H9 (cell line): ENCODE measurements around the gene CPNE5. TPM values are rescaled to one million over a fixed set of nuclear protein-coding genes. Genes with fewer than 3 reads are reported as not detected.
A peak's percentile ranks its signal among the peaks of the same experiment; 100 is the strongest.

ENCODE experiments used
- DNase-seq: peaks from one replicate; pipeline ENCODE4 v3.0.0-alpha.2; 2017
- H2AFZ ChIP-seq: one replicate; pipeline ENCODE4 v1.6.1; 2013; ENCODE audit warnings: mild to moderate bottlenecking, low read length, control low read depth, moderate library complexity
- H2AK5ac ChIP-seq: 2 replicates; pipeline ENCODE4 v1.6.1; 2013; ENCODE audit warnings: low read length, control low read depth, mixed read lengths; ENCODE audit not compliant: insufficient read length
- H2BK120ac ChIP-seq: one replicate; pipeline ENCODE4 v1.6.1; 2013; ENCODE audit warnings: low read depth, mild to moderate bottlenecking, low read length, control low read depth, inconsistent platforms; ENCODE audit not compliant: poor library complexity, severe bottlenecking
- H2BK12ac ChIP-seq: 2 replicates; pipeline ENCODE4 v1.6.1; 2013; ENCODE audit warnings: low read length, control low read depth, mixed read lengths, low read depth; ENCODE audit not compliant: insufficient read length
- H2BK15ac ChIP-seq: 2 replicates; pipeline ENCODE4 v1.6.1; 2013; ENCODE audit warnings: low read depth, low read length, control low read depth
- H2BK20ac ChIP-seq: one replicate; pipeline ENCODE4 v1.6.1; 2013; ENCODE audit warnings: low read depth, mild to moderate bottlenecking, low read length, control low read depth, inconsistent platforms; ENCODE audit not compliant: poor library complexity, severe bottlenecking
- H2BK5ac ChIP-seq: 2 replicates; pipeline ENCODE4 v1.6.1; 2013; ENCODE audit warnings: low read length, control low read depth, mixed read lengths; ENCODE audit not compliant: insufficient read length
- H3K14ac ChIP-seq: 2 replicates; pipeline ENCODE4 v1.6.1; 2013; ENCODE audit warnings: low read length, control low read depth; ENCODE audit not compliant: insufficient read depth
- H3K18ac ChIP-seq: 2 replicates; pipeline ENCODE4 v1.6.1; 2013; ENCODE audit warnings: low read depth, mild to moderate bottlenecking, mixed read lengths, low read length, control low read depth; ENCODE audit not compliant: insufficient read length
- H3K23ac ChIP-seq: 2 replicates; pipeline ENCODE4 v1.6.1; 2013; ENCODE audit warnings: low read length, control low read depth, mixed read lengths, low read depth; ENCODE audit not compliant: insufficient read length
- H3K23me2 ChIP-seq: 2 replicates; pipeline ENCODE4 v1.6.1; 2013; ENCODE audit warnings: low read depth, mild to moderate bottlenecking, mixed read lengths, low read length, control low read depth; ENCODE audit not compliant: insufficient read length, poor library complexity, severe bottlenecking
- H3K27ac ChIP-seq: 2 replicates; pipeline ENCODE4 v1.5.1; 2013; ENCODE audit warnings: low read length, control low read depth, mixed read lengths, low read depth; ENCODE audit not compliant: insufficient read length
- H3K27me3 ChIP-seq: 2 replicates; pipeline ENCODE4 v1.6.1; 2013; ENCODE audit warnings: low read length, control low read depth, inconsistent platforms; ENCODE audit not compliant: insufficient read depth
- H3K4ac ChIP-seq: 2 replicates; pipeline ENCODE4 v1.6.1; 2013; ENCODE audit warnings: low read depth, mild to moderate bottlenecking, control low read depth, inconsistent platforms, low read length, moderate library complexity
- H3K4me1 ChIP-seq: 2 replicates; pipeline ENCODE4 v1.6.1; 2013; ENCODE audit warnings: low read length, control low read depth, inconsistent platforms; ENCODE audit not compliant: insufficient read depth
- H3K4me2 ChIP-seq: 2 replicates; pipeline ENCODE4 v1.6.1; 2013; ENCODE audit warnings: low read length, control low read depth, mixed read lengths; ENCODE audit not compliant: insufficient read length, insufficient read depth
- H3K56ac ChIP-seq: 2 replicates; pipeline ENCODE4 v1.6.1; 2013; ENCODE audit warnings: low read depth, mild to moderate bottlenecking, mixed read lengths, low read length, control low read depth; ENCODE audit not compliant: insufficient read length
- H3K79me1 ChIP-seq: 2 replicates; pipeline ENCODE4 v1.6.1; 2013; ENCODE audit warnings: low read depth, mild to moderate bottlenecking, moderate library complexity, low read length, control low read depth, inconsistent platforms; ENCODE audit not compliant: insufficient read depth, poor library complexity, severe bottlenecking
- H3K79me2 ChIP-seq: 2 replicates; pipeline ENCODE4 v1.6.1; 2013; ENCODE audit warnings: low read length, control low read depth, inconsistent platforms; ENCODE audit not compliant: insufficient read depth
- H3K9ac ChIP-seq: 2 replicates; pipeline ENCODE4 v1.6.1; 2013; ENCODE audit warnings: low read length, control low read depth, mixed read lengths; ENCODE audit not compliant: insufficient read length; ENCODE audit errors: extremely low read depth
- H3K9me3 ChIP-seq: one replicate; pipeline ENCODE4 v1.6.1; 2013; ENCODE audit warnings: low read depth, low read length, inconsistent platforms; ENCODE audit not compliant: control insufficient read depth
- H3T11ph ChIP-seq: one replicate; pipeline ENCODE4 v1.6.1; 2013; ENCODE audit warnings: mild to moderate bottlenecking, low read length, control low read depth, inconsistent platforms
- H4K20me1 ChIP-seq: one replicate; pipeline ENCODE4 v1.6.1; 2013; ENCODE audit not compliant: control insufficient read depth, insufficient read length, insufficient read depth
- H4K5ac ChIP-seq: 2 replicates; pipeline ENCODE4 v1.6.1; 2013; ENCODE audit warnings: low read depth, mild to moderate bottlenecking, mixed read lengths, low read length, control low read depth; ENCODE audit not compliant: insufficient read length
- H4K8ac ChIP-seq: replicated peaks from 2 replicates; pipeline ENCODE4 v1.6.1; 2013; ENCODE audit warnings: low read length, control low read depth, mixed read lengths, low read depth; ENCODE audit not compliant: insufficient read length
- H4K91ac ChIP-seq: 2 replicates; pipeline ENCODE4 v1.6.1; 2013; ENCODE audit warnings: low read depth, mild to moderate bottlenecking, moderate library complexity, mixed read lengths, low read length, control low read depth; ENCODE audit not compliant: insufficient read length
- H3K27ac Mint-ChIP-seq, 3 experiments: 2 replicates in 2 of 3; 3 replicates in 1 of 3; pipeline ENCODE4 v1.8.0; 2020 to 2021; ENCODE audit warnings: mixed read lengths in 3 of 3, mild to moderate bottlenecking in 1 of 3, moderate library complexity in 1 of 3
- H3K27me3 Mint-ChIP-seq: 2 replicates; pipeline ENCODE4 v1.8.0; 2021; ENCODE audit warnings: low read depth, mild to moderate bottlenecking, moderate library complexity, mixed read lengths
- H3K36me3 Mint-ChIP-seq, 3 experiments: 2 replicates in 2 of 3; 3 replicates in 1 of 3; pipeline ENCODE4 v1.8.0; 2020 to 2021; ENCODE audit warnings: low read depth in 3 of 3, mixed read lengths in 3 of 3; ENCODE audit not compliant: insufficient read depth in 1 of 3
- H3K4me1 Mint-ChIP-seq, 2 experiments: 2 replicates each; pipeline ENCODE4 v1.8.0; 2020; ENCODE audit warnings: mixed read lengths in 2 of 2
- H3K4me3 Mint-ChIP-seq, 2 experiments: 2 replicates in 1 of 2; 3 replicates in 1 of 2; pipeline ENCODE4 v1.8.0; 2020 to 2021; ENCODE audit warnings: mild to moderate bottlenecking in 2 of 2, mixed read lengths in 2 of 2, moderate library complexity in 1 of 2
- H3K9me3 Mint-ChIP-seq, 2 experiments: 2 replicates in 1 of 2; 3 replicates in 1 of 2; pipeline ENCODE4 v1.8.0; 2020; ENCODE audit warnings: mild to moderate bottlenecking in 2 of 2, mixed read lengths in 2 of 2, moderate library complexity in 1 of 2
- CTCF ChIP-seq: fragments of 200-600 bp; sonication (generic); conservative IDR thresholded peaks from 3 replicates; pipeline ENCODE4 v1.8.0; 2021; ENCODE audit warnings: antibody characterized with exemption, mild to moderate bottlenecking
- WGBS: extraction: QIAGEN DNeasy Blood & Tissue Kit; methylation state at CpG from one replicate; pipeline ENCODE4 v1.1.7; 2013; ENCODE audit warnings: missing lambda C conversion rate, low lambda C conversion rate, mixed read lengths; ENCODE audit not compliant: insufficient read length; ENCODE audit errors: extremely low coverage; 5-methylcytosine and 5-hydroxymethylcytosine counted together
- total RNA-seq: library from RNA; stranded (reverse); gene quantifications from 2 replicates; pipeline ENCODE4 v1.2.1, GENCODE V29; 2021

Gene CPNE5
- total RNA-seq, 1 experiment from 2014 or later = 0.52 TPM

- Mint-ChIP-seq H3K27me3 (no peaks in the 10 kb centered on the region; the same call in 1 of the 2 replicates), H3K4me3 (no peak overlapping the region), H3K27ac (peak overlapping the region in 1 of 3 experiments; percentile 90; a peak in 2 of 7 replicates), H3K36me3 (peaks cover 27 to 70% (median 58%) of the 10 kb centered on the region in 3 experiments), H3K9me3 (no peaks in the 10 kb centered on the region; a peak in 1 of 5 replicates), H3K4me1 (peaks cover 20 to 25% of the 10 kb centered on the region in 2 experiments)
- no peaks in the 10 kb centered on the region for H3K23me2 ChIP-seq
- no peak overlapping the region for H3T11ph ChIP-seq
- no peak overlapping the region for H2AK5ac ChIP-seq
- no peak overlapping the region for H4K91ac ChIP-seq
- no peak overlapping the region for H3K9ac ChIP-seq
- no peaks in the 10 kb centered on the region for H3K9me3 ChIP-seq
- peaks cover 2% of the 10 kb centered on the region; the same call in 1 of the 2 replicates for H3K4me1 ChIP-seq
- H2BK120ac ChIP-seq = no peak overlapping the region
- no CpG with 5 or more reads among the region's 8 CpGs for WGBS
- no peak overlapping the region for H3K4ac ChIP-seq
- H2BK12ac ChIP-seq = no peak overlapping the region
- H2BK5ac ChIP-seq = no peak overlapping the region
- no peak overlapping the region for H2AFZ ChIP-seq
- TF ChIP-seq CTCF = no peak
- no peak overlapping the region for H2BK15ac ChIP-seq
- H3K23ac ChIP-seq = no peak overlapping the region
- peaks cover 2% of the 10 kb centered on the region; the same call in 1 of the 2 replicates for H3K79me2 ChIP-seq
- H3K18ac ChIP-seq = no peak overlapping the region
- no peak overlapping the region for H3K14ac ChIP-seq
- H4K5ac ChIP-seq = no peak overlapping the region
- H3K27ac ChIP-seq = no peak overlapping the region
- no peak overlapping the region for H2BK20ac ChIP-seq
- no peak overlapping the region for H3K4me2 ChIP-seq
- DNase-seq = peak; percentile 14
- H3K79me1 ChIP-seq = peaks cover 4% of the 10 kb centered on the region
- H3K56ac ChIP-seq = no peak overlapping the region
- H4K20me1 ChIP-seq = peaks cover 2% of the 10 kb centered on the region
- no peaks in the 10 kb centered on the region for H3K27me3 ChIP-seq
- H4K8ac ChIP-seq = no peak overlapping the region
These were observed 17.0 kb upstream of the CPNE5 start for GRCh38 chr6:36856277-36856676.
